Measurements from ENCODE around the gene ENO3.

The ENO3 gene

GRCh38 chr17:4978726-4979125 lies 27.8 kb downstream of the ENO3 start:
- DNase-seq, result no peak

GRCh38 chr17:4980644-4981216 lies 29.8 kb downstream of the ENO3 start:
- DNase-seq, result no peak

GRCh38 chr17:4982305-4982704 lies 31.4 kb downstream of the ENO3 start:
- no peak for DNase-seq

GRCh38 chr17:4986403-4986802 lies 35.5 kb downstream of the ENO3 start:
- DNase-seq, result peak; percentile 12

- DNase-seq, result peak; percentile 66
Observed at GRCh38 chr17:4986951-4987766, 36.2 kb downstream of the ENO3 start, which contains the start of gene CAMTA2. Gene CAMTA2 (minus strand): TSS chr17:4987675. CDS start chr17:4986222, 1,453 bp downstream.

GRCh38 chr17:4987767-4988567 lies 37.0 kb downstream of the ENO3 start:
- DNase-seq, result no peak

- no peak for DNase-seq
Observed at GRCh38 chr17:4994081-4994595, 43.2 kb downstream of the ENO3 start.

GRCh38 chr17:4997302-4998026 lies 46.5 kb downstream of the ENO3 start, which contains the start of the genes INCA1 and KIF1C:
Gene INCA1 (minus strand): TSS chr17:4997522. CDS start chr17:4994437, 3,085 bp downstream.
Gene KIF1C (plus strand): TSS chr17:4997950. CDS start chr17:5000247, 2,297 bp downstream.
- DNase-seq, result peak; percentile 89

GRCh38 chr17:4998027-4998731 lies 47.3 kb downstream of the ENO3 start:
- DNase-seq, result peak; percentile 32

- no peak for DNase-seq
Observed at GRCh38 chr17:4998732-4999429, 48.0 kb downstream of the ENO3 start.

- no peak for DNase-seq
Observed at GRCh38 chr17:4999430-5000093, 48.6 kb downstream of the ENO3 start.

- no peak for DNase-seq
Observed at GRCh38 chr17:5000237-5000639, 49.3 kb downstream of the ENO3 start.

GRCh38 chr17:5002121-5002788 lies 51.3 kb downstream of the ENO3 start:
- no peak for DNase-seq

- DNase-seq, result no peak
Observed at GRCh38 chr17:5003214-5003867, 52.4 kb downstream of the ENO3 start.

All from NCI-H510A (cell line).